GM10248 (cell line): ENCODE measurements around the gene ZSCAN9.

Experiments
- CTCF ChIA-PET: fragments of 300-600 bp; sonication (Branson Sonifier 250); formaldehyde crosslinking; extraction: SDS; loops from one replicate; lab custom pipeline; 2021; ENCODE audit warnings: antibody characterized with exemption; lab: Yijun Ruan, JAX
- POLR2A ChIA-PET: fragments of 350-650 bp; sonication (Branson Sonifier 250); formaldehyde crosslinking; extraction: SDS; loops from one replicate; lab custom pipeline; 2020; ENCODE audit warnings: antibody characterized with exemption; lab: Yijun Ruan, JAX
- DNase-seq: peaks from one replicate; pipeline ENCODE4 v3.0.0; 2012; ENCODE audit errors: extremely low spot score
- TF ChIP-seq, protein P1 (sequence below): IDR thresholded peaks from 2 replicates; pipeline ENCODE4 v1.5.1; 2012; ENCODE audit warnings: mild to moderate bottlenecking, low read depth; ENCODE audit errors: extremely low read depth, missing control alignments, control extremely low read depth

ZSCAN9 gene

GRCh38 chr6:28267695-28268059 lies 42.6 kb downstream of the ZSCAN9 start:
- ChIA-PET CTCF (interaction anchor here (1.2 to 2.9 kb wide), 3 partner anchors 14 to 89 kb away, joined by 3 to 13 read pairs (median 5); partner anchors contain the start of gene PGBD1), POLR2A (interaction anchor here (0.5 to 0.9 kb wide), 2 partner anchors 68 to 393 kb away, joined by 3 read pairs; no protein-coding TSS in a partner anchor)
- no peak for DNase-seq
- TF ChIP-seq, protein P1, sequence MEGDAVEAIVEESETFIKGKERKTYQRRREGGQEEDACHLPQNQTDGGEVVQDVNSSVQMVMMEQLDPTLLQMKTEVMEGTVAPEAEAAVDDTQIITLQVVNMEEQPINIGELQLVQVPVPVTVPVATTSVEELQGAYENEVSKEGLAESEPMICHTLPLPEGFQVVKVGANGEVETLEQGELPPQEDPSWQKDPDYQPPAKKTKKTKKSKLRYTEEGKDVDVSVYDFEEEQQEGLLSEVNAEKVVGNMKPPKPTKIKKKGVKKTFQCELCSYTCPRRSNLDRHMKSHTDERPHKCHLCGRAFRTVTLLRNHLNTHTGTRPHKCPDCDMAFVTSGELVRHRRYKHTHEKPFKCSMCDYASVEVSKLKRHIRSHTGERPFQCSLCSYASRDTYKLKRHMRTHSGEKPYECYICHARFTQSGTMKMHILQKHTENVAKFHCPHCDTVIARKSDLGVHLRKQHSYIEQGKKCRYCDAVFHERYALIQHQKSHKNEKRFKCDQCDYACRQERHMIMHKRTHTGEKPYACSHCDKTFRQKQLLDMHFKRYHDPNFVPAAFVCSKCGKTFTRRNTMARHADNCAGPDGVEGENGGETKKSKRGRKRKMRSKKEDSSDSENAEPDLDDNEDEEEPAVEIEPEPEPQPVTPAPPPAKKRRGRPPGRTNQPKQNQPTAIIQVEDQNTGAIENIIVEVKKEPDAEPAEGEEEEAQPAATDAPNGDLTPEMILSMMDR: no peak

- ChIA-PET CTCF (interaction anchor here (0.7 kb wide), 1 partner anchor 429 kb away, joined by 3 read pairs; no protein-coding TSS in a partner anchor), POLR2A (no interaction called here)
- TF ChIP-seq, protein P1: no peak
- no peak for DNase-seq
Measured at GRCh38 chr6:28269492-28269891, 44.4 kb downstream of the ZSCAN9 start.

DNA sequence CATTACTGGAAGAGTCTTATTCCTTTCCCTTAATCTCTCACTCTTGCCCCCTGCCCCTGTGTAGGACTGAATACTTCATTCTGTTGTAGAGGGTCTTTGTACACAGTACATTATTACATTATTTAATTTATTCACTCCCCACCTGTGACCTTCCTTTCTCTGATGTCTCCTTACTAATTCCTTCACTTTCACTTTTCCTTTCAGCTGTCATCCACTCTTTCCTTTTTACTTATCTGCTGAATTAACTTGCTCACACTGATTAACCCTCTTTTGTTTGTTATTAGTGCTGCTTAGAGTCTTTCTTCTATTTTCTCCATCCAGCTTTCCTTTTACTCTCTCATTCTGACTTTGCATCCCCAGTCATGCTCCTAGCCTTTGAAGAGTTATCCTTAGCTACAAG lies 49.8 kb downstream of the ZSCAN9 start:
- POLR2A ChIA-PET: no interaction called here

DNA sequence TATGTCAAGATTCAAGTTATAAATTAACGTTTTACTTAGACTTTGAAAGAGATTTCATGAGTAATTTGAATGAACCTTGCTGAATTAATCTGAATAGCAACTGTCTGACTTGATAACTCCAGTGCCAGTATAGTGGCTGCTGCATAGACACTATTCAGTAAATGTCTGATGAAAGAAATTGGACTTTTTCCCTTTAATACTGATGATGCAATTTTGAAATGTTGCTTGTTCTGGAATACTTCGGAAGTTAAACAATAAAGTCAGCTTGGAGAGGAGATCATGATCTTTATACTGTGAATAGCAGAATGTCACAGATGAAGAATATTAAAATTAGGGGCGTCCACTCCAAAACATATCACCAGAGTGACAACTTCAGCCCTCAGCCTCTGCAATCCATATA lies 52.7 kb downstream of the ZSCAN9 start:
- TF ChIP-seq, protein P1: no peak
- ChIA-PET POLR2A (no interaction called here), CTCF (no interaction called here)
- no peak for DNase-seq

More for the DNA sequence above, 49.8 kb downstream of the ZSCAN9 start:
- TF ChIP-seq, protein P1: no peak
- CTCF ChIA-PET: interaction anchor here (0.7 to 2.1 kb wide), 3 partner anchors 15 to 82 kb away, joined by 3 to 6 read pairs (median 4); partner anchors contain the start of gene ZKSCAN4
- no peak for DNase-seq

DNA sequence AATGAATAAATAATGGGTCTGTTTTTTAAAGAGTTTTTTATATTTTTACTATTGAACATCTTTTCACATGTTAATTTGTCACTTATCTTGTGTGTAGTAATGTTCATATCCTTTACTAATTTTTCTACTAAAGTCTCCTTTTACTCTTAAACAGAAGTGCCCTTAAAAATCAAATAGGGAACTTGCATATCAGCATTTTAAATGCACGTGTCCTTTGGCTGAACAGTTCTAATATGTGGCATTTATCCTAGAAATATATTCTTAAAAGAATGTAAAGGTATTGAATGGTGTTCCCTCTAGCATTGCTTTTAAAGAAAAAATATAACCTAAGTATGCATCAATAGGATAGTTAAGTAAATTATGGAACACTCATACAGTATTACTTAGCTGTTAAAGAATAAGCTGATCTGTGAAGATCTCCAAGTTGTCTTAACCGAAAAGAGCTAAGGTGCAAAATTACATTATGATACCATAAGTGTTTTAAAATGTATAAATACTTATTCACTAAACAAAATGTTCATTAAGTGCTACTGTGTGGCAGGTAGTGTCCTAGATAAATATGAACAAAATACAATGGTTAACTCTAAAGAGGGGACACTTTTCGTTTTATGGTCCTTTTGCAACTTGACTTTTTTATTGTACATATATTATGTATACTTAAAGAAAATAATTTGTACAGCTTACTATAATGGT lies 55.7 kb downstream of the ZSCAN9 start:
- ChIA-PET POLR2A (interaction anchor here (1.0 kb wide), 1 partner anchor 113 kb away, joined by 3 read pairs; no protein-coding TSS in a partner anchor), CTCF (interaction anchor here (0.8 to 1.9 kb wide), 10 partner anchors 14 to 103 kb away, joined by 3 to 5 read pairs (median 3); partner anchors contain the start of gene ZSCAN26)
- no peak for DNase-seq
- TF ChIP-seq, protein P1: no peak

- ChIA-PET CTCF (interaction anchor here (0.8 to 1.9 kb wide), 10 partner anchors 14 to 103 kb away, joined by 3 to 5 read pairs (median 3); partner anchors contain the start of gene ZSCAN26), POLR2A (interaction anchor here (0.6 to 1.0 kb wide), 2 partner anchors 54 to 113 kb away, joined by 3 read pairs; no protein-coding TSS in a partner anchor)
- DNase-seq: peak; percentile 73
- TF ChIP-seq, protein P1: no peak
Measured at GRCh38 chr6:28281288-28282064, 56.4 kb downstream of the ZSCAN9 start, which contains the start of gene PGBD1. PGBD1 (plus strand) TSS chr6:28281572; CDS start chr6:28283814, 2,242 bp downstream.
